Mesenchymal stem cell (in vitro differentiated cells and primary cell): Measurements from ENCODE around the gene ACTN3.

ENCODE experiments used
- DNase-seq: peaks from one replicate; pipeline ENCODE4 v3.0.0-alpha.2; 2013
- H2AFZ ChIP-seq: one replicate; pipeline ENCODE4 v1.6.1; 2013; ENCODE audit warnings: low read depth, mild to moderate bottlenecking, control low read depth, inconsistent platforms, low read length, moderate library complexity
- H2AK5ac ChIP-seq: 2 replicates; pipeline ENCODE4 v1.6.1; 2013; ENCODE audit warnings: low read length, moderate library complexity, mild to moderate bottlenecking, inconsistent platforms; ENCODE audit not compliant: severe bottlenecking
- H2BK120ac ChIP-seq: one replicate; pipeline ENCODE4 v1.6.1; 2013; ENCODE audit warnings: low read depth, mild to moderate bottlenecking, inconsistent platforms, low read length, moderate library complexity
- H2BK12ac ChIP-seq, 2 experiments: one replicate each; pipeline ENCODE4 v1.6.1; 2013; ENCODE audit warnings: inconsistent platforms in 2 of 2, low read length in 2 of 2, mild to moderate bottlenecking in 2 of 2, moderate library complexity in 2 of 2, control low read depth in 1 of 2
- H2BK15ac ChIP-seq: one replicate; pipeline ENCODE4 v1.6.1; 2013; ENCODE audit warnings: mild to moderate bottlenecking, low read depth, inconsistent platforms; ENCODE audit not compliant: poor library complexity, severe bottlenecking
- H2BK5ac ChIP-seq: 2 replicates; pipeline ENCODE4 v1.6.1; 2013; ENCODE audit warnings: low read depth, mild to moderate bottlenecking, low read length, control low read depth, inconsistent platforms; ENCODE audit not compliant: poor library complexity, severe bottlenecking
- H3K14ac ChIP-seq, 2 experiments: one replicate each; pipeline ENCODE4 v1.6.1; 2013; ENCODE audit warnings: inconsistent platforms in 2 of 2, low read length in 2 of 2, control low read depth in 1 of 2, mild to moderate bottlenecking in 1 of 2, moderate library complexity in 1 of 2
- H3K18ac ChIP-seq, 2 experiments: one replicate each; pipeline ENCODE4 v1.6.1; 2013; ENCODE audit warnings: inconsistent platforms in 2 of 2, low read length in 2 of 2, control low read depth in 1 of 2, low read depth in 1 of 2, mild to moderate bottlenecking in 1 of 2
- H3K23ac ChIP-seq, 2 experiments: one replicate each; pipeline ENCODE4 v1.6.1; 2013; ENCODE audit warnings: inconsistent platforms in 2 of 2, low read length in 2 of 2, mild to moderate bottlenecking in 2 of 2, moderate library complexity in 2 of 2, control low read depth in 1 of 2
- H3K27ac ChIP-seq: 2 replicates; pipeline ENCODE4 v1.5.1; 2013; ENCODE audit warnings: mild to moderate bottlenecking, moderate library complexity, low read length, control low read depth, inconsistent platforms; ENCODE audit not compliant: poor library complexity, severe bottlenecking
- H3K27me3 ChIP-seq, 2 experiments: 2 replicates each; pipeline versions ENCODE4 v1.6.1 to v1.7.0; 2013; ENCODE audit warnings: low read length in 2 of 2, mild to moderate bottlenecking in 2 of 2, moderate library complexity in 2 of 2, control low read depth in 1 of 2, inconsistent platforms in 1 of 2; ENCODE audit not compliant: control insufficient read depth in 1 of 2, insufficient read depth in 1 of 2
- H3K36me3 ChIP-seq, 2 experiments: 2 replicates each; pipeline versions ENCODE4 v1.6.1 to v1.7.0; 2013; ENCODE audit warnings: low read length in 2 of 2, control low read depth in 1 of 2, inconsistent platforms in 1 of 2, low read depth in 1 of 2, mild to moderate bottlenecking in 1 of 2; ENCODE audit not compliant: insufficient read depth in 2 of 2, control insufficient read depth in 1 of 2
- H3K4ac ChIP-seq, 2 experiments: one replicate each; pipeline ENCODE4 v1.6.1; 2013; ENCODE audit warnings: inconsistent platforms in 2 of 2, low read length in 2 of 2, mild to moderate bottlenecking in 2 of 2, moderate library complexity in 2 of 2, control low read depth in 1 of 2, low read depth in 1 of 2
- H3K4me1 ChIP-seq: 2 replicates; pipeline ENCODE4 v1.6.1; 2013; ENCODE audit warnings: low read depth, low read length, control low read depth; ENCODE audit not compliant: control insufficient read depth, insufficient read depth
- H3K4me2 ChIP-seq: 2 replicates; pipeline ENCODE4 v1.6.1; 2013; ENCODE audit warnings: low read length, mild to moderate bottlenecking, inconsistent platforms; ENCODE audit not compliant: poor library complexity, severe bottlenecking
- H3K4me3 ChIP-seq, 2 experiments: 2 replicates each; pipeline versions ENCODE4 v1.5.1 to v1.7.0; 2013; ENCODE audit warnings: low read length in 2 of 2, mild to moderate bottlenecking in 2 of 2, control low read depth in 1 of 2, low read depth in 1 of 2; ENCODE audit not compliant: insufficient read depth in 1 of 2
- H3K79me1 ChIP-seq: replicated peaks from 2 replicates; pipeline ENCODE4 v1.6.1; 2013; ENCODE audit warnings: mild to moderate bottlenecking, control low read depth, low read length, inconsistent platforms; ENCODE audit not compliant: poor library complexity, severe bottlenecking
- H3K9ac ChIP-seq: 2 replicates; pipeline ENCODE4 v1.7.0; 2013; ENCODE audit warnings: mild to moderate bottlenecking, low read length, moderate library complexity
- H3K9me3 ChIP-seq: 2 replicates; pipeline ENCODE4 v1.7.0; 2013; ENCODE audit warnings: mild to moderate bottlenecking, low read length; ENCODE audit not compliant: control insufficient read depth
- H4K8ac ChIP-seq: one replicate; pipeline ENCODE4 v1.6.1; 2013; ENCODE audit warnings: inconsistent platforms, mild to moderate bottlenecking, low read length, moderate library complexity
- H4K91ac ChIP-seq: one replicate; pipeline ENCODE4 v1.6.1; 2013; ENCODE audit warnings: mild to moderate bottlenecking, low read length, inconsistent platforms
- WGBS: methylation state at CpG from one replicate; pipeline ENCODE4 v1.1.7; 2013; ENCODE audit warnings: mixed read lengths; 5-methylcytosine and 5-hydroxymethylcytosine counted together

ACTN3 gene

DNA sequence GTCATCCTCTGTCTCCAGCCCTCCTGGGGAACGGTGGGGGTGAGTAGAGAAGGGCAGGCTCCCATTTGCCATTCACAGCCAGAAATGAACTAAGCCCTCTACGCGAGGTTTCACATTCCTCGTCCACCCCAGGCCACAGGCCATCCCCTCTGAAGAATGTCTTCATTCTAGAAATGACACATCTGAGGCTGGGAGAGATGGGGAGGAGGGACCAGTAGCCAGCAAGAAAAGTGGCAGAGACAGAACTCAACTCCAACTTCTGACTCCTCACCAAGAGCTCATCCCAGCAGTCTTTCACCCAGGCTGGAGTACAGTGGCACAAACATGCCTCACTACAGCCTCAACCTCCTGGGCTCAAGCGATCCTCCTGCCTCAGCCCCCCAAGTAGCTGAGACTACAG is 18.3 kb downstream of the ACTN3 start:
- 91% methylated on average over 3 of the region's 5 CpGs for WGBS

GRCh38 chr11:66566221-66566620 is 19.5 kb downstream of the ACTN3 start:
- H3K9ac ChIP-seq: no peak overlapping the region
- DNase-seq: no peak
- H2BK5ac ChIP-seq: no peak overlapping the region
- no peak overlapping the region for H4K91ac ChIP-seq
- no peak overlapping the region for H3K4ac ChIP-seq
- no peak overlapping the region for H3K4me3 ChIP-seq
- H3K27me3 ChIP-seq: peaks cover 0 to 6% of the 10 kb centered on the region in 2 experiments
- H3K4me2 ChIP-seq: no peak overlapping the region
- H4K8ac ChIP-seq: no peak overlapping the region
- no peak overlapping the region for H2AK5ac ChIP-seq
- H3K4me1 ChIP-seq: no peaks in the 10 kb centered on the region
- no peak overlapping the region for H2AFZ ChIP-seq
- H2BK15ac ChIP-seq: no peak overlapping the region
- no peak overlapping the region for H2BK12ac ChIP-seq
- H3K27ac ChIP-seq: no peak overlapping the region
- H3K14ac ChIP-seq: no peak overlapping the region
- no peak overlapping the region for H3K18ac ChIP-seq
- H3K23ac ChIP-seq: no peak overlapping the region
- 93% methylated on average over 8 of the region's 8 CpGs for WGBS
- H2BK120ac ChIP-seq: no peak overlapping the region
- no peaks in the 10 kb centered on the region for H3K9me3 ChIP-seq
- no peaks in the 10 kb centered on the region for H3K79me1 ChIP-seq
- peaks cover 0 to 17% of the 10 kb centered on the region in 2 experiments for H3K36me3 ChIP-seq

More for the DNA sequence above, 18.3 kb downstream of the ACTN3 start:
- H2AFZ ChIP-seq: no peak overlapping the region
- no peak overlapping the region for H4K8ac ChIP-seq
- H3K4ac ChIP-seq: no peak overlapping the region
- H3K9me3 ChIP-seq: no peaks in the 10 kb centered on the region
- no peaks in the 10 kb centered on the region for H3K79me1 ChIP-seq
- no peak overlapping the region for H3K27ac ChIP-seq
- H3K4me3 ChIP-seq: no peak overlapping the region
- H3K27me3 ChIP-seq: peaks cover 8 to 11% of the 10 kb centered on the region in 2 experiments
- H3K18ac ChIP-seq: no peak overlapping the region
- H3K9ac ChIP-seq: no peak overlapping the region
- no peak overlapping the region for H4K91ac ChIP-seq
- no peak overlapping the region for H3K14ac ChIP-seq
- H3K36me3 ChIP-seq: peaks cover 0 to 17% of the 10 kb centered on the region in 2 experiments
- no peak overlapping the region for H2AK5ac ChIP-seq
- H2BK12ac ChIP-seq: no peak overlapping the region
- peak overlapping the region in 1 of 2 experiments; percentile 46 for H3K23ac ChIP-seq
- DNase-seq: no peak
- H2BK5ac ChIP-seq: no peak overlapping the region
- H2BK120ac ChIP-seq: no peak overlapping the region
- H3K4me2 ChIP-seq: no peak overlapping the region
- no peaks in the 10 kb centered on the region for H3K4me1 ChIP-seq
- H2BK15ac ChIP-seq: no peak overlapping the region

DNA sequence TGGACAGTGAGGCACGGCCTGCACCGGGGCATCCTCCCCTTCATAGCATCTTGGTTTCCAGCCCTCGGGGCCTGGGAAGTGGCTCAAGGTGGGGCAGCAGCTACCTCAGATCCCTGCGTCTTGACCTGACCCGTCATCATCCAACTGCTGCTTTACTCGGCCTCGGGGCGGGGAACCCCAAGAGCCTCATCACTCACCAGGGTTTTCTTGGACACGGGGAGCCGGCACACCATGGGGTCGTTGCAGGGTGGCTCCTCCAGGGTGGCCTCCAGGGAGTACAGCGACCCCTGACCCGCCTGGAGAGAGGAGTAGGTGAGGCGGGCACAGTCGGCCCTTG is 21.1 kb downstream of the ACTN3 start:
- Histone ChIP-seq H3K18ac (no peak overlapping the region), H3K4me2 (no peak overlapping the region), H3K27me3 (peaks cover 0 to 5% of the 10 kb centered on the region in 2 experiments), H3K23ac (no peak overlapping the region), H3K27ac (no peak overlapping the region), H2BK12ac (no peak overlapping the region), H3K9ac (peak overlapping the region; percentile 73), H2AK5ac (no peak overlapping the region), H3K79me1 (no peaks in the 10 kb centered on the region), H3K14ac (no peak overlapping the region), H3K4me3 (peak overlapping the region in 1 of 2 experiments; percentile 75), H2BK5ac (no peak overlapping the region), H3K36me3 (peaks cover 0 to 17% of the 10 kb centered on the region in 2 experiments), H4K91ac (no peak overlapping the region), H4K8ac (no peak overlapping the region), H3K4ac (no peak overlapping the region), H2BK15ac (no peak overlapping the region), H3K9me3 (no peaks in the 10 kb centered on the region), H3K4me1 (no peaks in the 10 kb centered on the region), H2AFZ (no peak overlapping the region), H2BK120ac (no peak overlapping the region)
- DNase-seq: no peak
- 92% methylated on average over 15 of the region's 15 CpGs for WGBS

GRCh38 chr11:66568124-66568916 is 21.6 kb downstream of the ACTN3 start, which contains the start of gene CTSF:
Gene CTSF (minus strand): TSS chr11:66568606. CDS start chr11:66568486, 120 bp downstream.
- H3K4me2 ChIP-seq: no peak within 1 kb of the TSS
- no peak within 1 kb of the TSS for H3K14ac ChIP-seq
- H4K8ac ChIP-seq: peak within 1 kb of the TSS; percentile 43
- H2BK12ac ChIP-seq: no peak within 1 kb of the TSS
- peak within 1 kb of the TSS; percentile 73 for H3K9ac ChIP-seq
- no peak within 1 kb of the TSS for H3K27ac ChIP-seq
- H3K4me3 ChIP-seq: peak within 1 kb of the TSS in 1 of 2 experiments; percentile 75
- H3K4me1 ChIP-seq: no peaks in the 10 kb centered on the region
- H2BK15ac ChIP-seq: no peak within 1 kb of the TSS
- H2BK120ac ChIP-seq: no peak within 1 kb of the TSS
- H3K23ac ChIP-seq: no peak within 1 kb of the TSS
- H2AFZ ChIP-seq: no peak within 1 kb of the TSS
- no peaks in the 10 kb centered on the region for H3K79me1 ChIP-seq
- WGBS: 96% methylated on average over 77 of the region's 77 CpGs
- H3K27me3 ChIP-seq: peaks cover 0 to 5% of the 10 kb centered on the region in 2 experiments
- H3K18ac ChIP-seq: no peak within 1 kb of the TSS
- DNase-seq: no peak
- H2AK5ac ChIP-seq: no peak within 1 kb of the TSS
- H2BK5ac ChIP-seq: no peak within 1 kb of the TSS
- no peaks in the 10 kb centered on the region for H3K9me3 ChIP-seq
- peaks cover 0 to 17% of the 10 kb centered on the region in 2 experiments for H3K36me3 ChIP-seq
- no peak within 1 kb of the TSS for H4K91ac ChIP-seq
- H3K4ac ChIP-seq: no peak within 1 kb of the TSS
